NCI-H187 (cell line): ENCODE measurements around the gene GRIK1.

Experiments used
- DNase-seq, 2 experiments: peaks; one replicate each; lab custom pipeline; 2025; lab: John Stamatoyannopoulos, UW

Gene GRIK1

GRCh38 chr21:29786496-29787360, 153.1 kb downstream of the GRIK1 start:
- no peak for DNase-seq

- no peak for DNase-seq
Measured at GRCh38 chr21:29777160-29777559, 162.6 kb downstream of the GRIK1 start.

- no peak for DNase-seq
Measured at GRCh38 chr21:29775462-29775861, 164.3 kb downstream of the GRIK1 start.

- DNase-seq = no peak
Measured at GRCh38 chr21:29771491-29772066, 168.2 kb downstream of the GRIK1 start.

GRCh38 chr21:29763674-29764073, 176.1 kb downstream of the GRIK1 start:
- DNase-seq = no peak

- no peak for DNase-seq
Measured at GRCh38 chr21:29762570-29763082, 177.2 kb downstream of the GRIK1 start.

- no peak for DNase-seq
Measured at GRCh38 chr21:29753216-29753615, 186.6 kb downstream of the GRIK1 start.

- no peak for DNase-seq
Measured at GRCh38 chr21:29751473-29752185, 188.2 kb downstream of the GRIK1 start.

GRCh38 chr21:29749957-29750356, 189.8 kb downstream of the GRIK1 start:
- no peak for DNase-seq

GRCh38 chr21:29749223-29749622, 190.6 kb downstream of the GRIK1 start:
- no peak for DNase-seq

GRCh38 chr21:29748391-29749167, 191.2 kb downstream of the GRIK1 start:
- no peak for DNase-seq

GRCh38 chr21:29741761-29742160, 198.0 kb downstream of the GRIK1 start:
- DNase-seq = no peak

- DNase-seq = no peak
Measured at GRCh38 chr21:29739176-29739575, 200.6 kb downstream of the GRIK1 start.

- DNase-seq = no peak
Measured at GRCh38 chr21:29738730-29739129, 201.1 kb downstream of the GRIK1 start.

- no peak for DNase-seq
Measured at GRCh38 chr21:29737186-29737585, 202.6 kb downstream of the GRIK1 start.

- DNase-seq = no peak
Measured at GRCh38 chr21:29730281-29730680, 209.5 kb downstream of the GRIK1 start.

GRCh38 chr21:29726044-29726443, 213.8 kb downstream of the GRIK1 start:
- no peak for DNase-seq

- DNase-seq = no peak
Measured at GRCh38 chr21:29725025-29725736, 214.6 kb downstream of the GRIK1 start.

- no peak for DNase-seq
Measured at GRCh38 chr21:29721964-29722363, 217.8 kb downstream of the GRIK1 start.

GRCh38 chr21:29721221-29721620, 218.6 kb downstream of the GRIK1 start:
- DNase-seq = no peak

- no peak for DNase-seq
Measured at GRCh38 chr21:29719521-29719920, 220.3 kb downstream of the GRIK1 start.
